ENCODE data around the gene AHCY.
"Not testable (repeated sequence)": the region's sequence is repeated elsewhere in the genome, so short reads cannot be mapped to it uniquely, and the experiment has no call there.

Gene AHCY

DNA sequence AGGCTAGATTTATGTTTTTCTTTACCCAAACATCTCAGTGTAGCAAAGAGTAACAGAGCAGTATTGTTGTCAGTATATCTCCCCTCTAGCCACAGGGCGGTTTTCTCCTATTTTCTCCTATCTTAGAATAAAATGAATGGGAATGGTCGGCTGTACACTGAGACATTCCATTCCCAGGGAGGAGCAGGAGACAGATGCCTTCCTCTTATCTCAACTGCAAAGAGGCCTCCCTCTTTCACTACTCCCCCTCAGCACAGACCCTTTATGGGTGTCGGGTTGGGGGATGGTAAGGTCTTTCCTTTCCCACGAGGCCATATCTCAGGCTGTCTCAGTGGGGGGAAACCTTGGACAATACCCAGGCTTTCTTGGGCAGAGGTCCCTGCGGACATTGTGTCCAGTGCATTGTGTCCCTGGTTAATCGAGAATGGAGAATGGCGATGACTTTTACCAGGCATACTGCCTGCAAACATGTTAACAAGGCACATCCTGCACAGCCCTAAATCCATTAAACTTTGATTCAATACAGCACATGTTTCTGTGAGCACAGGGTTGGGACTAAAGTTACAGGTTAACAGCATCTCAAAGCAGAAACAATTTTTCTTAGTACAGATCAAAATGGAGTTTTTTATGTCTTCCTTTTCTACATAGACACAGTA, 50.6 kb downstream of the AHCY start:
- not testable (repeated sequence) for DNase-seq

DNA sequence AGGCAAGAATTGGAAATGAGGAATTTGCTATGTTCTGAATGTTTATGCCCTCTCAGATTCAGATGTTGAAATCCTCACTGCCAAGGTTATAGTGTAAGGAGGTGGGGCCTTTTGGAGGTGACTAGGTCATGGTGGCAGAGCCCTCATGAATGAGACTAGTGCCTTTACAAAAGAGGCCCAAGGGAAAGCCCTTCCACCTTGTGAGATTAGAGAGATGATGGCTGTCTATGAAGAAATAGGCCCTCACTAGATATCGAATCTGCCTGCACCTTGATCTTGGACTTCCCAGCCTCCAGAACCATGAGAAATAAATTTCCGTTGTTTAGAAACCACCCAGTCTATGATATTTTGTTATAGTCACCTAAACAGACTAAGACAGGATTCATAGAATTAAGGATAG, 51.5 kb downstream of the AHCY start:
- no peak for DNase-seq

DNA sequence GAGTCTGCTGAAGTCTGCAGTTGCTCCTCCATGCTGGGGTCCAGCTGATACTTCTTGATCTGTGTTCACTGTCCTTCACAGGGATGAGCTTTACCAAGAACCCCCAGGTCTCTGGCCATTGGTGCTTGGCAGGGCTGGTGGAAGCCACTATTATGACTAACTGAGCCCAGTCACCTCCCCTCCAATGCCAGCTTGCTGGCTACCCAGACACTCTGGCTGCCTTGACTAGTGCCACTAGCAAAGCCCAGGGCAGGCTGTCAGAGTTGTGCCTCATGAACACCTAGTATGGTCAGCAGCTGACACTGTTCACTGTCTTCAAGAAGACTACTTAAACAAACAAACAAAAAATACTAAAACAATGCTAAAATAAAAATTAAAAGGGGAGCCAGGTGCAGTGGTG, 53.1 kb downstream of the AHCY start:
- no peak for DNase-seq

DNA sequence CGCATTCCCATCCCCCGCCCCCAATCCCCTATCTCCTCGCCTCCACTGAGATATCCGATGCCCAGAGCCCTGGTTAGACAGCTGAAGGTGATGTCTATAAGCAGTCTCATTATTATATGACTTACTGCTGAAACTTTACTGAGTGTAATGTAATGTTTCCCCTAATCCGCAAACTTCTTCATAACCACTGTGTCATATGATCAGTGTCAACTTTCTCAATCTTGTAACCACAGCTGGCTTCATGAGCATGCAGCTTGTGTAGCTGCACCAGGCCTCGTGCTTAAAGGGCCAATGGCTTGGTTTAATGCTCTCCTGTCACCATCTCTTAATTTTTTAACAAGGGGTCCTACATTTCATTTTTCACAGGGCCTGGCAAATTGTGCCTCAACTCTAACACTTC, 53.9 kb downstream of the AHCY start:
- no peak for DNase-seq

DNA sequence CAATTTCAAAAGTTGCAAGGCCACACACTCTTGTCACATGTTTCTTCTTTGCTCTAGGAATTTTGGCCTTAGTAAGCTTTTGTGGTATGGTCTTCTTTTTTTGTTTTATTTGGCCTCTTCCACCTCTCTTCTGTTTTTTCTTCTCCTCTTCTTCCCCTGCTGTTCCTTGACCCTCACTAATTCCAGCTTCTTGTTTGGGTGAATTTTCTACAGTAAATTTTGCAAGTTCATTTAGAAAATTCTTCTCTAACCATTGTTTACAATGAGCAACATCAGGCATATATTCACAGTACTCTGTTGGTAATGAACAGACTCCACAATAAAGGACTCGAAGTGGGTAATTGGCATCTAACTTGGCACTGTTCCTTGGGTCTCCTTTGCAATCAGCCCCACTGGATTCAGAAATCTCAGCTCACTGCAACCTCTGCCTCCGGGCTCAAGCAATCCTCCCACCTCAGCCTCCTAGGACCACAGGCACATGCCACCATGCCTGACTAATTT, 57.0 kb downstream of the AHCY start:
- no peak for DNase-seq

DNA sequence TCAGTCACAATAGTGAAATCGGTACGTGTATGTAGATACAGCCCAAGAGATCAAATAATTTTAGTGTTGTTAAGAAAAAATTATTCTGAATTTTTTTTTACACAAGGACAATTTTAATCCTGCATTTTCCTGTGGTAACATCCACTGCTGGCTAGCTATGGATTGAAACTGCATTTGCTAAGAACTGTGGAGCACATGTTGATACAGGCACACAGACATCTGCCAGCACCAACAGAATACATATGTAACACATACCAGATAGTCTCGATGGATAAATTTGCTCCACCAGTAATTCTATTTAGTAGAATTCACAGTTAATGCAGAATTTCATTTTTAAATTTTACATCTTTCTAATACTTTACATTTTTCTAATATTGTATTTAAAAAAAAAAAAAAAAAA, 59.8 kb downstream of the AHCY start:
- DNase-seq = no peak

DNA sequence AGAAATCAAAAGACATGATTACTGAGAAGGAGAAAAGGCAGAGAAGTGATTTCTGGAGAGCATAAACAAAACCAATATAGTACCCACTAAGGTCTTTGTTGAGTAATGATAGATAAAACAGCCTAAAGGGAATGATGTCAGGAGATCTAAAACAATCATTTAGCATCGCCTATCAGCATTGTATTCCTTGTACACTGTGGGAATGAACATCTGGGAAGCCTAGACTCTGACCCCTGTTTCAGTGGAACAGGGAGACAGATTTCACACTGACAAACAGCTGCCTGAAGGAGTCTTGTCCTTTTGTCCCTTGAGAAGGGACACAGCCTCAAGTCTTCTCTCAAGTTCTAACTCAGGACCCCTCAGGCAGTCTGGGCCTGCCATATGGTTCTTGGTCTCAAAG, 60.3 kb downstream of the AHCY start:
- no peak for DNase-seq

DNA sequence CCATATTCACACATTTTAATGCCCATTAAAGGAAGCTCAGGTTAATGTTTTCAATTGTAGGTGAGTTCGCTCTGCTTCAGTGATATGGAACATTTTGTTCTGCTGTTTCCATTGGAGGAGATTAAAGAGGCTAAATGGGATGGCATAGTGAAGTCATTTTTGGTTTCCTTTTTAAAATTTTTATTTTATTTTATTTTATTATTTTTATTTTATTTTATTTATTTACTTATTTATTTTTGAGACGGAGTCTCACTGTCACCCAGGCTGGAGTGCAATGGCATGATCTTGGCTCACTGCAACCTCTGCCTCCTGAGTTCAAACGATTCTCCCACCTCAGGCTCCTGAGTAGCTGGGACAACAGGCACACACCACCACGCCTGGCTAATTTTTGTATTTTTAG, 61.1 kb downstream of the AHCY start:
- not testable (repeated sequence) for DNase-seq

DNA sequence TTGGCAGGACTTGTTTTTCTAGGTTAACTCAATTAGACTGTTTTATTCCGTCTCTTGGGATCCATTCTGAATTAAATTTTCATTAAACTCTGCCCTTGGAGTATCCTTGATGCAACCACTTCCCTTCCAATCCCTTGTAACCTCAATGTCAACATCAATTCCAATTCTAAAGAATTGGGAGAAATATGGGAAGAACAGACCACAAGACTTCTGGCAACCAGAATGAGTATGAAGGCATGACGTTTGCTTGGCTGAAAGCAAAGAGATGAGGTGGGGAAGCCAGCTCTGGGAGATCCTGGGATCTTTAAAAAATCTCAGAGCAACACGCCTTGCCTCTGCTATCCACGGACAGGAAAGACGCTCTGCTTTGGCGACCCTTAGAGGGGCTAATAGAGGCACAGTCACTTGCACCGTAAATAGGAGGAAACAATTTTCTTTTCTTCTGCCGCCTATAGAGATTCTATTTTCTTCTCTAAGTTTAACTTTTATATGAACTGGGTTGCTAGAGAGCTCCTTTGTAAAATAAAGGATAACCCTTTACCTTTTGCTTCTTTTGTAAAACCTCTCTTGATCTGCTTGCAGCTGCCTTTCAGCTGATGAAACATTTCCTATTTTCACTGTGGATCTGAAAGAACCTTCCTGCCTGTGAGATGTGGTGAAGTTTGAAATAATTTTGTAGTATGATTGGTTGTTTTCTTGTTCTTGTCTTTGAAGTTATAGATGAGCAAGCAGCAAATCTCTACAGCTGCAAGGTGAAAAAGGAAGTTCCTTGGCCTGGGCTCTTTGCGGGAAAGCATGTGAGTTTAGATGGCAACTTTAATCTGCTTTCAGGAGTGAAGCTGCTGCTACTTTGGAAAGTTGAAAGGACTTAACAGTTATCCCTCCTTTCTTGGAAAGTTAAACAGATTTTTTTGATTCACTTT, 62.2 kb downstream of the AHCY start, which contains the start of gene ASIP:
TSS of gene ASIP (plus strand) at position 731 of the 923 bp plus-strand sequence. CDS start 18,952 bp downstream, outside the sequence.
- DNase-seq = no peak

DNA sequence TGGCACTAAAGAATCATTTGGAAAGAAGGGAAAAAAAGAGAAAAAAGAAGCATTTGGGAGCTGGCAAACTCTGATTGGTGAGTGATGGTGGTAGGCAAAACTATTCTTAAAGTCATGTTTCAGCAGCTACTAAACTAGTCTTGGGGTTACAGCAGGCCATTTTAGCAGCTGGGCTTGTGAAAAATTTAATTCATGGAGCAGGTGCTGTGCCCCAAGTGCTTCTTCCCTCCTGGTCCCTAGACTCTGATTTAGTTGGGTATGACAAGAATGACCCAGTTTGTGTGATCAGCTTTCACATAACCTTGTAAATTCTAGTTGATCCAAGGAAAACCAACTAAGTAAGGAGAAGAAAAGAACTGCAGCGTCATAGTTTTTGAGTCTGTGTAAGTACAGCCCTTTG, 63.0 kb downstream of the AHCY start:
- no peak for DNase-seq

DNA sequence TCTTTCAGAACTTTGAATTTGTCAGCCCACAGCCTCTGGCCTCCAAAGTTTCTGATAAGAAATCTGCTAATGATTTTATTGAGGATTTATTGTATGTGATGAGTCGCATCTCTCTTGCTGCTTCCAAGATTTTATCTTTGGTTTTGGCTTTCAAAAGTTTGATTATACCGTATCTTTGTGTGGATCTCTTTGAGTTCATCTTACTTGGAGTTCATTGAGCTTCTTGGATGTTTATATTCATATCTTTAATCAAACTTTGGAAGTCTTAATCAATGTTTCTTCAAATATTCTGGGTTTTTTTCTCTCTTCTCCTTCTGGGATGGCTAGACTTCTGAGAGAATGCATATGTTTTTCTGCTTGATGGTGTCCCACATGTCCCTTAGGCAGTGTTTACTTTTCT, 65.2 kb downstream of the AHCY start:
- no peak for DNase-seq

DNA sequence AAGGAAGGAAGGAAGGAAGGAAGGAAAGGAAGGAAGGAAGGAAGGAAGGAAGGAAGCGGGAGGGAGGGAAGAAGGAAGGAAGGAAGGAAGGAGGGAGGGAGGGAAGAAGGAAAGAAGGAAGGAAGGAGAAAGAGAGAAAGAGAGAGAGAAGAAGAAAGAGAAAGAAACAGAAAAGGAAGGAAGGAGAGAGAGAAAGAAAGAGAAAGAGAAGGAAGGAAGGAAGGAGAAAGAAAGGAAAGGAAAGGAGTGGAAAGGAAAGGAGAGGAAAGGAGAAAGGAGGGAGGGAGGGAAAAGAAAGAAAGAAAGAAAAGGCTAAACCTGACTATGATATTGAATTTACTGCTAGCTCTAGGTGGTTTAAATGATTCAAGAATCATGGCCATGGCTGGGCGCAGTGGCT, 67.3 kb downstream of the AHCY start:
- DNase-seq = no peak

DNA sequence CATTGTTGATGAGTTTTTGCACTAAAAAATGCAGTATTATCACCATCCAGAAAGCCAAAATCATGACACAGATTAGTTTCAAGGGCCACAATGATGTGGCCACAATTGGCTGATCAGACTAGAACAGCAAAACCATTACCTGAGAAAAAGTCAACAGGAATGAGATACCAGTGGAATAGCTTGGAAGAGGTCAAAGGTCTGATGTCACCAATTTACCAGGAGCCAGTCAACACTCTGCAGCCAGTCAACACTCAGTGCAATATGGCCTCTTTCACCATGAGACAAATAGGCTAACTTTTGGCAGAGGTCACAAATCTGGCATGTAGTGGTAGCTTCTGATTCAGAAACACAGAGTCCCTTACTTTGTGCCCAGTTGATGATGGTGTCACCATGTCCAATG, 69.5 kb downstream of the AHCY start:
- no peak for DNase-seq

DNA sequence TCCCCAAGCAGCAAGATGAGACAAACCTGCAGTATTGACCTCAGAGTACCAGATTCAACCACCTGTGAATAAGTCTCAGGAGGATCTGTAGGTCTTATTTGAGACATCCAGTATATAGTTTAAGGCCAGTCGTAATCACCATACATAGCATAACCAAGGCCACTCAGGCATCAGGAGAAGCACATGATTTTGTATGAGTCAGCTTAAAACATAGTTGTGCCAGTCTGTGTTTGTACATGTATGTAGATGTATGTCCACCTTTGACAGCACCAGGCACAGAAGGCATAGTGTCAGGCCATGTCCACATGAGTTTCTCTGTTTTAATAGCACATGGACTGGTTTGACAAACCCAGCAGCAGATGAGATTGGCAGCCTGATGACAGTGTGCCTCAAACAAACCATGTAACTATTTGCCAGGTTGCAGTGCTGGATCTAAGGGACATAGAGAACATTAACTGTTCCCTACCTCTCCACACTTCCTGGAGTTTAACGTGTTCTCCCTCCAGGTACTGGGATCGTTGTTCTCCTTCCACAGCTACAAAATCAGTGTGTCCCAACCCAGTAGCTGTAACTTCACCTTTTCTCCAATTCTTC, 70.6 kb downstream of the AHCY start:
- no peak for DNase-seq

DNA sequence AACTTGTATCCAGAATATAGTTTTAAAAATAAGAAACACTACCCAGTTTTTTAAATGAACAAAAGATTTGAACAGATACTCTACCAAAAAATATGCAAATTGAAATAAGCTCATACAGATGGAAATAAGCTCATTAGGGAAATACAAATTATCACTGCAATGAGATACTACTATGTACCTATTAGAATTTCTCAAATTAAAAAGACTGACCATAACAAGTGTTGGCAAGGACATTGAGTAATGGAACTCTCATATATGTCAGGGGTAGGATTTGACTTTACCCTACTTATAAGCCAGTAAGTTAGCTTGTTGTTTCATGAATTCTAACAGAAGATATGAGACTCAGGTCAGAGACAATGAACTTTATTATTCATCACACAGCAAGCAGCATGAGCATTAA, 71.5 kb downstream of the AHCY start:
- DNase-seq = no peak

Measured in DMS79 treated with DMSO at 0.1 percent for 48 hours (cell line).